Upper lobe of right lung (tissue), 1 donor: Measurements from ENCODE around the gene TTLL9. TPM values are rescaled to one million over a fixed set of nuclear protein-coding genes. Genes with fewer than 3 reads are reported as not detected.

Experiments
- ATAC-seq: fragments of 200-7000 bp; cut with Tn5 transposase; one replicate; pipeline ENCODE4 v1.9.1; 2020; ENCODE audit warnings: mild to moderate bottlenecking, moderate library complexity
- DNase-seq: peaks from one replicate; pipeline ENCODE4 v3.0.0-alpha.2; 2020
- H3K27ac ChIP-seq: fragments of 200-600 bp; one replicate; pipeline ENCODE4 v1.8.0; 2022
- H3K27me3 ChIP-seq: fragments of 200-600 bp; one replicate; pipeline ENCODE4 v1.8.0; 2022; ENCODE audit warnings: mild to moderate bottlenecking
- H3K36me3 ChIP-seq: fragments of 200-600 bp; one replicate; pipeline ENCODE4 v1.8.0; 2022
- H3K4me1 ChIP-seq: fragments of 200-600 bp; one replicate; pipeline ENCODE4 v1.8.0; 2022
- H3K4me3 ChIP-seq: fragments of 200-600 bp; one replicate; pipeline ENCODE4 v1.8.0; 2022; ENCODE audit warnings: mild to moderate bottlenecking
- H3K9me3 ChIP-seq: fragments of 200-600 bp; one replicate; pipeline ENCODE4 v1.8.0; 2022
- CTCF ChIP-seq: fragments of 200-600 bp; IDR thresholded peaks from one replicate; pipeline ENCODE4 v1.8.0; 2022; ENCODE audit warnings: antibody characterized with exemption
- intact Hi-C: fragments of 100-400 bp; cut with DNase I; formaldehyde crosslinking; loops from one replicate; pipeline ENCODE4 v1.11.0; 2022
- total RNA-seq: library from RNA; stranded (reverse); fragmentation: NEBNext Ultra II Directional; extraction: Animal tissue kit (Norgen Biotek cat#: 25700); gene quantifications from one replicate; pipeline ENCODE4 v1.2.1, GENCODE V29; 2021
- donor health status: DM: no; HTN: yes; CAD: no; lungs with severe emphysema.

TTLL9 gene
- total RNA-seq, 1 donor from 2014 or later = 0.49 TPM

- no peak for DNase-seq
- intact Hi-C loops = no loop called here
- Histone ChIP-seq H3K4me3 (no peak overlapping the region), H3K9me3 (no peaks in the 10 kb centered on the region), H3K4me1 (no peaks in the 10 kb centered on the region), H3K27me3 (no peaks in the 10 kb centered on the region), H3K36me3 (no peaks in the 10 kb centered on the region), H3K27ac (no peak overlapping the region)
- ATAC-seq = no peak
- TF ChIP-seq CTCF = no peak
Observed at GRCh38 chr20:31934968-31935764, 64.7 kb downstream of the TTLL9 start.

- H3K4me1 ChIP-seq = no peaks in the 10 kb centered on the region
- H3K9me3 ChIP-seq = no peaks in the 10 kb centered on the region
- H3K27ac ChIP-seq = no peak overlapping the region
- no peak overlapping the region for H3K4me3 ChIP-seq
- no peaks in the 10 kb centered on the region for H3K27me3 ChIP-seq
- intact Hi-C loops = no loop called here
- TF ChIP-seq CTCF = no peak
- DNase-seq (no peak), ATAC-seq (no peak)
- H3K36me3 ChIP-seq = no peaks in the 10 kb centered on the region
Observed at GRCh38 chr20:31936420-31936819, 66.0 kb downstream of the TTLL9 start.

GRCh38 chr20:31937820-31938219, 67.4 kb downstream of the TTLL9 start:
- intact Hi-C loops = no loop called here

GRCh38 chr20:31939661-31940060, 69.2 kb downstream of the TTLL9 start:
- no peak for ATAC-seq
- no peak for TF ChIP-seq CTCF
- no peak overlapping the region for H3K27ac ChIP-seq

More at GRCh38 chr20:31937820-31938219, 67.4 kb downstream of the TTLL9 start:
- Histone ChIP-seq H3K27me3 (no peaks in the 10 kb centered on the region), H3K9me3 (no peaks in the 10 kb centered on the region), H3K27ac (no peak overlapping the region), H3K4me1 (no peaks in the 10 kb centered on the region), H3K36me3 (peaks cover 5% of the 10 kb centered on the region), H3K4me3 (no peak overlapping the region)
- DNase-seq (no peak), ATAC-seq (no peak)
- TF ChIP-seq CTCF = no peak

GRCh38 chr20:31943052-31943471, 72.6 kb downstream of the TTLL9 start:
- Histone ChIP-seq H3K9me3 (no peaks in the 10 kb centered on the region), H3K36me3 (peaks cover 49% of the 10 kb centered on the region), H3K4me3 (no peak overlapping the region), H3K27ac (no peak overlapping the region), H3K27me3 (no peaks in the 10 kb centered on the region), H3K4me1 (no peaks in the 10 kb centered on the region)
- DNase-seq (no peak), ATAC-seq (no peak)
- TF ChIP-seq CTCF = no peak
- intact Hi-C loops = no loop called here

More at GRCh38 chr20:31939661-31940060, 69.2 kb downstream of the TTLL9 start:
- Histone ChIP-seq H3K4me3 (no peak overlapping the region), H3K9me3 (no peaks in the 10 kb centered on the region), H3K27me3 (no peaks in the 10 kb centered on the region), H3K36me3 (peaks cover 15% of the 10 kb centered on the region), H3K4me1 (no peaks in the 10 kb centered on the region)
- no peak for DNase-seq
- intact Hi-C loops = no loop called here
